DMS114 treated with DMSO at 0.1 percent for 48 hours (cell line): Measurements from ENCODE around the gene PKM.
"Not testable (repeated sequence)": the region's sequence is repeated elsewhere in the genome, so short reads cannot be mapped to it uniquely, and the experiment has no call there.

Experiments
- DNase-seq: peaks from one replicate; lab custom pipeline; 2025; ENCODE audit not compliant: unreplicated experiment; lab: John Stamatoyannopoulos, UW

The PKM gene

DNA sequence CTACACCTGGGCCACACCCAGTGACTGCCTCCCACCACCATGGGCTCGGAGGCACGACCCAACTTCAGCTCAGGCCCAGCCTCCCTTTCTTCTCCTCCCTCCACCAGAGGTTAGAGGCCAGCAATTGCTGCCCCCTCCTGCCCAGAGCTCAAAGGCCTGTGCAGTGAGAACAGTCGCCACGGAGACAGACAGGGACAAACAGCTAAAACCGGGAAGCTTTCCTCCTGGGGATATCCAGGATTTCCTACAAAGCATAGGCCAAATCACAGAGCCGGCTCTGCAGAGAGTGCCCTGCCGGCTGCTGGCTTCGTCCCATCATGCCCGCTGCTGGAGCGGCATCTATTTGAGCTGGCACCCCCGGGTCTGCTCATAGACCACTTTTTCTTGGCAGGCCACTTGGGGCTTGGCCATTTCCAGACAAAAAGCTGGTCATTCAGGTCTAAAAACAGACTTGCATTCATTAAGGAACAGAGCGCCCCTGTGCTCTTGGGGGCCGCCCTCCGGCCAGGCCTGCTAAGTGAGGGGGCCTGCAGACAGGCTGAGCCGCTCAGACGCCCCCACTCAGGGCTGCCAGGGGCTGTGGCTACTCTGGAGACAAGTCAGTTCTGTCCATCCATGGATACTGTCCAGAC lies 50.9 kb downstream of the PKM start:
- DNase-seq: no peak

DNA sequence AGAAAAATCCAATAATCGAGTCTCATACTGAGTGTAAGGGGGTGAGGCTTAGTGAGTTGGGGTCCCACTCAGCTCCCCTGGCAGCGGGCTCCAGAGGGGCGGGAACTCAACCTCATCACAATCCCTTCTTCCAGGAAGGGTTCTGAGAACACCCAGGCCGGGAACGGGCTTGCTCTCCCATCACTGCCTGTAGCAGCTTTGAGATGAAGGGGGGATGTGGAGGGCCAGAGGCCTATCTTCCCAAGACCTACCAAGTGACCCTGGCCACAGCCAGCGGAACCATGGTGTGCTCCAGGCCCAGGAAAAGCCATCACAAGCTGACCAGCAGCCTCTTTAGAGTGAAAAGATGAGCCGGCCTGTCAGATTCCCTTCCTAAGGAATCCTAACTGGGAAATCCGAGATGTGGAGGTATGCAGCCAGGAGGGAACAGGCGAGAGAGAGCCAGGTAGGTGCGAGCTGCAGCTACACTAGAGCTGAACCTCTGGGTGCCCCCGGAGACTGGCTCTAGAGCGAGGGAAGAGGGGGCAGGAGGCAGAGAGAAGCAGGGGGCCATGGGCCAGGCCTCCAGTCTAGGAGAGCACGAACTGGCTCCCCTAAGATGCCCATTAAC lies 51.9 kb downstream of the PKM start:
- DNase-seq: no peak

DNA sequence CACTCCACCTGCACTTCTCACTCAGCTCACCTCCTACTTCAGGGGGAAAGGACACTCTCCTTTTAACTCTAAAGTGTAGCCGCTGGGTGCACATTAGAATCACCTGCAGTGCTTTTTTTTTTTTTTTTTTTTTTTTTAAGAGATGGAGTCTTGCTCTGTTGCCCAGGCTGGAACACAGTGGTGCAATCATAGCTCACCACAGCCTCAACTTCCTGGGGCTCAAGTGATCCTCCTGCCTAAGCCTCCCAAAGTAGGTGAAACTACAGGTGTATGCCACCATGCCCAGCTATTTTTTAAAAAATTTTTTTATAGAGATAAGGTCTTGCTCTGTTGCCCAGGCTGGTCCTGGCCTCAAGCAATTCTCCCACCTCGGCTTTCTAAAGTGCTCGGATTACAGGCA lies 54.2 kb downstream of the PKM start:
- no peak for DNase-seq

DNA sequence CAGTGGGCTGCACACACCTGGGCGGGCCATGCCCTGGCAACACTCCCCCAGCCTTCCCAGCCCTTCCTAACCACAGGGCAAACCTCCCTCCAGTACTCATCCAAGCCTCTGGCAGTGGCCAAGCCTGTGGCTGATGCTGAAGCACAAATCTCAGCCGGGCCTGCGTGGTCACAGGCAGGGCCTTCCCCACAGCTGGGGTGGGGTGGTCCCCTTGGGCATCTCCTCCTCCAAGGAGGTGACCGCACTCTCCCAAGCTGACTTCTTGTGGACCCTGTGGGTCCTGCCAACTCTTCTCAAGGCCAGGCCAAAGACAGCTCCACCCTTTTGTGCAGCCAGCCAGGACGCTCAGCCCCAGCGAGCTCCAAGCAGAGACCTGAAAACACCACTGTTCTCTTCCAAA lies 54.8 kb downstream of the PKM start:
- DNase-seq: no peak

DNA sequence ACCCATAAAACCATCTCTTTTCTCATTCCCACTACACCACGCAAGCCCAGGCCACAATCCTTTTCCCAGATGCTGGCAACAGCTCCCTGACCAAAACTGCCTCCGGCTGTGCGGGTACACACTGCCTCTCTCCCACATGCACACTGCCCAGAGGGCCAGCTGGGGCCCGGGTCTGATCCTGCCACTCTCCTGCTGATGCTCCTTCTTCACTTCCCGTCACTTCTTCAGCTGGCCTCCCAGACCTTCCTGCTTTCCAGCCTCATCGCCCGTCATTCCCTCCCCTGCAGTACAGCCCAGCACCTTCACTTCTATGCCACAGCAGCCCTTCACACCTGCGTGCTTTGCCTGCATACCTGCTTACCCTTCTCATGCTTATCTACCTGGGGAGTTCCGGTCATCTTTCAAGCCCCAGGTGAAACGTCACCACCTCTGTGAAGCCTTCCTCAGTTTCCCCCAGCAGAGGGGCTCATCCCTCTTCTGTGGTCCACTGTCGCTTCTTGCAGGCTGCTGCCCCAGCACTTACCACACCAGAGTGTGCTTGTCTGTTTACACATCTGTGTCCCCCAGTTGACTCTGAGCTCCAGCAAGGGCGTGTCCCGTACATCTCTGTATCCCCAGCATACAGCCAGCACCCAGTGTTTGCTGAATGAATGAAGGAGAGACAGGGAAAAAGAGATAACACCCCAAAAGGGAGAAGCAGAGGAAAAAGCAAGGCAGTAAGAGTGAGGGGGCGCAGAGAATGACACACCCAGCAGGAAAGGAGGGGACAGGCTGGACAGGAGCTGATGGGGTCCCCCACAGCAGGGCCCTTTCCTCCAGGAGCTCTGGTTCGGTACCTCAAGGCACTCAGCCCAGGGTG lies 55.6 kb downstream of the PKM start:
- no peak for DNase-seq

DNA sequence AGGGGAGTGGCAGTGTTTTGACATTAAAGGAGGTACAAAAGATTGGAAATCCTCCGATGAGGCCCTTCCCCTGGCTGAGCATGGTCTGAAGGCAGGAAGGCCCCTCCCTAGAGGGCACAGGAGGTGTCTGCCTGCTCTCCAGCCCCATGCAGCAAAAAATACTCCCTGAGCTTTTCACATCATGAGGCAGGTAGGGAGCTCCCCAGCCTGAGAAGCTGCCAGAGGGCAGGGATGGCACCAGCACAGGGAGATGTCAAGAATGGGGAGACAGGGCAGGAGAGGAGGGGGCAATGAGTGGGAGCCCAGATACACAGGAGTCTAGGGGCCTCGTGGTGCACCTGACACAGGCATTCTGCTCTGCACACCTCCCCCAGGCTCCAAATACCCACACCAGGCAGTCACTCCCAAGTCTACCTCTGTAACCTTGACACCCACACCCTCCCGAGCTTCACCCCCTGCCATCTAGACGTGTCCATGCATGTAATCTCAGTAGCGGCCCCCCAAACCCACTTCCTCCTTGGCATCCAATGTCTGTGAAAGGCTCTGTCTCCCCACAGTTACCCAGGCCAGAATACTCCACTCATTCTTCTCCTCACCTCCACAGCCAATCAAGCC lies 56.3 kb downstream of the PKM start:
- DNase-seq: no peak

DNA sequence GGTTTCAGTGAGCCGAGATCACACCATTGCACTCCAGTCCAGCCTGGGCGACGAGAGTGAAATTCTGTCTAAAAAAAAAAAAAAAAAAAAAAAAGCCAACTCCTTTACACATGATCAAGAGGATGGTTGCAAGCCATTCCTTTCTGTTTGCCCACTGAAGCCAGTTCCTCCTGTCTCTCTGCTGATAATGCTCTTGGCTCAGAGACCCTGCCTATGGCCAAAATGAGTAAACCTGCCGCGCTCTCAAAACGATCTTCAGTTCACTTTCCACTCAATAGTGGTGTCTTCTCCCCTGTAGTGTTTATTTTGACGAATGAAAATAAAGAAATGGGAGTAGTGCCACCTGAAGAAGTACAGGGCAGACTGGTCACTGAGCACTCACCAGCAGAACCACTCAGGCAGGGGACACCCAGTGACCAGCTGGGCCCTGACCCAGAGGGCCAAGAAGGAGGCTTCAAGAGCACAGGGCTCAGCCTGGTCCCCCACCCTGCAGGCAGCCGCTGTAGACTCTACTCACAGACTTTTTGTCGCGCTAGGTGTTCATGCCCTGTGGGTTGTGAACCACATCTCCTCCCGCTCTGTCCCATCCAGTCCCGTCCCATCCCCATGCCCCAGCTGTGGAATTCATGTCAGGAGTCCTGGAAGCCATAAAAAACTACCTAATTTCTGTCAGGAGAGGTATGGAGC lies 57.0 kb downstream of the PKM start:
- DNase-seq: no peak

DNA sequence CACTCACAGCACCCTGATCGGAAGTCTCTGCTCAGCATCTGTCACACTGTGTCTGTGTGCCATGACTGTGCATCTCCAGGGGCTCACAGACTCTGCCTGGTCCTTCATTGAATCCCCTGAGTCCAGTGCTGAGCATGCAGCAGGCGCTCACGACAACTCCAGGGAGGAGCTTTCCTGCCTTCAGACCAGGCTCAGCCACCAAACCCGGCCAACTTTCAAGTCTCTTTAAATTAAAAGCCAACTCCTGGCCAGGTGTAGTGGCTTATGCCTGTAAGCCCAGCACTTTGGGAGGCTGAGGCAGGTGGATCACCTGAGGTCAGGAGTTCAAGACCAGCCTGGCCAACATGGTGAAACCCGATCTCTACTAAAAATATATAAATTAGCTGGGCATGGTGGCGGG lies 57.6 kb downstream of the PKM start:
- DNase-seq: no peak

DNA sequence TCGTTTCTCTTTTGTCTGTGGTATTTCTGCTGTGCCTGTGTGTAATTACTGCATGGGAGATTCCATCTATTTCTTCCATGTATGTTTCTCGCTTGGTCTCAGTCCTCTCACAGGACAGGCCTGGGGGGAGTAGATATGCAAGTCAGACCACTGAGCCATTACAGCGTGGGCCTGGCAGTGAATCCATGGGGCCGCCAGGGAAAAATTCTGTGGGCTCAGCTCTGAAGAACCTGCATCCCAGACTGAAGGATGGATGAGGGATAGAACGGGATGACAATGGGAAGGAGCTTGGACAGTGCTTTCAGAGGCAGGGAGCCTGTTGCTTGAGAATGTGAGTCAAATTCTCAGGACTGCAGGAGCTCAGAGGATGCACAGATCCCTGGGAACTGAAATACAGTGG lies 58.2 kb downstream of the PKM start:
- DNase-seq: no peak

DNA sequence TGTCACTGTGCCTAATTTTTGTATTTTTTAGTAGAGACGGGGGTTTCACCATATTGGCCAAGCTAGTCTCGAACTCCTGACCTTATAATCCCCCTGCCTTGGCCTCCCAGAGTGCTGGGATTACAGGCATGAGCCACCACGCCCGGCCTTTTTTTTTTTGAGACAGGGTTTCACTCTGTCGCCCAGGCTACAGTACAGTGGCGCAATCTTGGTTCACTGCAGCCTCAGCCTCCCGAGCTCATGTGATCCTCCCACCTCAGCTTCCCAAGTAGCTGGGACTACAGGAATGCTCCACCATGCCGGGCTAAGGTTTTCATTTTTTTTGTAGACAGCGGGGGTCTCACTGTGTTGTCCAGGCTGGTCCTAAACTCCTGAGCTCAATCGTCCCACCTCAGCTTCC lies 59.0 kb downstream of the PKM start:
- not testable (repeated sequence) for DNase-seq

DNA sequence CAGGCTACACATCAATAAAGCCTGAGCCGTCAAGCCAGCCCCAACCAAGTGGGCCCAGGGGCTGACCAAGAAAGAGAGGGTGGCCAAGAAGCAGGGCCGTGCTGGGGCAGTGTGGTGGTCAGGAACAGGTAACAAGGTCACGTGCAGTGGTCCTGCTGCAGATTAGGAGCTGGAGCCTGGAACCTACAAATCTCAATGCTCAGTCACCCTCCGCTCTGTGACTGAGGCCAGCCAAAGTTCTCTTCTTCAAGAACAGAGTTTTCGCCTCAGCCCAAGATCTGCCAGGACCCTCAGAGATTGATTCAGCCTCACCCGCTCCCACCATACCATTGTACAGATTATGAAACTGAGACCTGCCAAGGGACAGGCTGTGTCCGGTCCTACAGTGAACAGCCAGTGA lies 60.3 kb downstream of the PKM start:
- DNase-seq: no peak

DNA sequence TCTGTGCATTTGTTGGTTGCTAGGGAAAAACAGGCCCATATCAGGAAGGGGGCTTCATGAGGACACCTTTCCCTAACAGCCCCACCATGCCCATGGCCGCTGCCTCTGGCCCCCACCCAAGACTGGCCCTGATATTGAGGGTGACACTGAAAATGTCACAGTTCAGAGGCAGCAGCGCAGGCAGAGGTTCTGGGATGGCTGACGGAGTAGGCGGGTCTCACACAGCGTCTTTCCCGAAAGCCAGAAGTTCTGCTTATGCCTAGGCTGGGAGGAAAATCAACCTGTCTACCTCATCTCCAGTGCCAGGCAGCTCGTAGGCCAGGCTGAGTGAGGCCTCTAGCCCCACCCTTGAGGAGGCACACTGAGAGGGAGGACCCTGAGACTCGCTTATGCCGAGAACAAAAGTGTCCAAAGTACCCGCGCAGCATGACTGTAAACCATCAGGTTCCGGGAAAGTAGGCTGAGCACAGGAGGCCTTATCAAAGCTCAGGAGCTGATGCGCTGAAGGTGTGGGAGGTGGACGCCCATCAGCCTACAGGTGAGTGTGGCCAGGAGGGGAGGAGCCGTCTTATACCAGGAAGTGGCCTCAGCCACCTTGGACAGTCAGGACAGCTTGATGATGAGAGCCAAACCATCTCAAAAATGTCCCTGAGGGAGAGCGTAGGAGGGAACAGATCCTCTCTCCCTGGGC lies 60.9 kb downstream of the PKM start:
- no peak for DNase-seq

DNA sequence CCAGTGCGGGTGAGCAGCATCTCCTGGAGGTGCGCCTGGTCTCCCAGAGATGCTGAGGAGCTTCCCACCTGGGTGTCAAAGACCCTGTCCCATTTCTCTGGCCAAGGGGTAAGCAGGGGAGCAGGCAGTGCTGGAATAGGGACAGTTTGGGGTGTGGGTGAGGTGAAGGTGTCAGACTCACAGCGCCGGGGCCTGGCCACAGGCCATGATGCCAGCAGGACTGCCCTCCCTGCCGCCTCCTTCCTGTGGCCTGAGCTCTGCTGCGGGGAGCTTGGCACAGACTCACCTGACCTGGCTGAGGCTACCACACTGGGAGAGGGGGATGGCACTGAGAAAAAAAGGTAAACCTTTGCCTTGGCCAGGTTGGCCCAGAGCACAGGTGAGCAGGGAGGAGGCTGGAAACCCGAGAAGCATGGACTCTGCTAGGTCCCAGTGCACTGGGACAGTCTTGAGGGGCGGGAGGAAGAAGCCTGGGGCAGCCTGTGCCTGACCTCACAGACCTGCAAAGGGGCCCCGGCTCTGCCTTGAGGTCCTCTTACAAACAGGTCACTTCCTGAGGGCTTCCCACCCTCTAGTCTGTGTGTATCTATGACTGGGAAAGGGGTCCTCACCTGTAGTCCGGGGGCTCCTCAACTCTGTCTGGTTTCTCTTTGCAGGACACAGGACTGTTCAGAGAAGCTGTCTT lies 61.6 kb downstream of the PKM start:
- DNase-seq: no peak

DNA sequence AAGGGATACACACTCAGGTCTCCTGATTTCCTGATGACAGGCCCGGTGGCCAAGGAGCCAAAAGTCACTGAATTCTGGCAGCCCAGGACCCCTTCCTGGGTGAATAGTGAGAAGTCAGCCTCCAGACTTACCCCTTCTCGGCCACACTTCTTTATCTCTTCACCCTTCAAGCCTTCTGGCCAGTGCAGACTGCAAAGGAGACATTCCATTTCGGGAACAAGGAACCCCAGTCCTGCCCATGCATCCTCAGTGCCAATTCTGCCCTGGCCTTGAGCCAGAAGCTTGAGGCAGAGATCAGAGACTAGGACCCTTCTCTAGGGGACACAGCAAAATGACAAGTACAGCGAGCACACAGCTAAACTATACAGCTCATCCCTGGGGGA lies 62.2 kb downstream of the PKM start:
- no peak for DNase-seq

DNA sequence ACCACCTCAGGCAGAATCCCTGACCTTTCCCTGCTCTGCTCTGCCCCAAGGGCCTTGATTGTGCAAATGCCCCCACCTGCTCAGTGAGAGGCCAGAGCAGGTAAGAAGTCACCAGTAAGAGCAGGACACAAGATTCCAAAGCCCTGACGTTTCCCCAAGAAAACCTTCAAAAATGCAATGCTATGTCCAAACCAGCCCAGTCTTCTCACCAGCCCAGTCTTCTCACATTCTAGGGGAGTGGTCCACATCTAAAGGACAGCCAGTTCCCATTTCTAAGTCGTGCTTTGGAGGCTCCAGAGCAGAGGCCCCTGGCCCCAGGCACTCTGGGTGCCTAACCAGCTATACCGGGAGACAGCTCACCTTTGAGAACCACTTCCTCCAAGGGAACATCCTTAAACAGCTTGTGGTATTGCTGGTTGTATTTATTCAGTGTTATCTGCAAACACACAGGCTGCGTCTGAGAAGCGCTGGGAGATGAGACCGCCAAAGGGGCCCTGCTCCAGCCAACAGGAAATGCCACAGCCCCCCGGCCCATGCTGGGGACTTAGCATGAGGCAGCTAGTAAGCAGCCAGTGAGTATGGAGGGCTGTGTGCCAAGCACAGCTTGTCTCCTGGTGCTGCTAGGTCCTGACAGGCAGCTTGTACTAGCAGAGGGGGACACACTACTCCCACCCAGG lies 62.7 kb downstream of the PKM start:
- DNase-seq: no peak

DNA sequence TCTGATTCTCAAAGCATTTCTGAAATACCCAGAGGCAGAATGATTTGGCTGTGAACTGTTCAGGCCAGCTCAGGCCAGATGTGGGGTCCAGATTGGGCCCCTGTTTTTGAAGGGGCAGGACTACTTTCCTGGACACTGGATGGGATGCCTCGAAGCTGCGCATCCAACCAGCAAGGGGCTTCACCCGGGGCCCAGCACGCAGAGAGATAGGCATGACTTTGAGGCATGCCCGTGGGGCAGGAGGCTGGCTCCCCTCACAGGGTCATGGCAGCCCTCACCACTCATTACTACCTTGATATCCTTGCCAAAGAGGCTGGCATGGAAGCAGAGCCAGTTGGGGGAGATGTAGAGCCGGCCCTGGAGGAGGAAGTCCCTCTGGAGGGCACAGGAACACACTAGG lies 63.5 kb downstream of the PKM start:
- no peak for DNase-seq

DNA sequence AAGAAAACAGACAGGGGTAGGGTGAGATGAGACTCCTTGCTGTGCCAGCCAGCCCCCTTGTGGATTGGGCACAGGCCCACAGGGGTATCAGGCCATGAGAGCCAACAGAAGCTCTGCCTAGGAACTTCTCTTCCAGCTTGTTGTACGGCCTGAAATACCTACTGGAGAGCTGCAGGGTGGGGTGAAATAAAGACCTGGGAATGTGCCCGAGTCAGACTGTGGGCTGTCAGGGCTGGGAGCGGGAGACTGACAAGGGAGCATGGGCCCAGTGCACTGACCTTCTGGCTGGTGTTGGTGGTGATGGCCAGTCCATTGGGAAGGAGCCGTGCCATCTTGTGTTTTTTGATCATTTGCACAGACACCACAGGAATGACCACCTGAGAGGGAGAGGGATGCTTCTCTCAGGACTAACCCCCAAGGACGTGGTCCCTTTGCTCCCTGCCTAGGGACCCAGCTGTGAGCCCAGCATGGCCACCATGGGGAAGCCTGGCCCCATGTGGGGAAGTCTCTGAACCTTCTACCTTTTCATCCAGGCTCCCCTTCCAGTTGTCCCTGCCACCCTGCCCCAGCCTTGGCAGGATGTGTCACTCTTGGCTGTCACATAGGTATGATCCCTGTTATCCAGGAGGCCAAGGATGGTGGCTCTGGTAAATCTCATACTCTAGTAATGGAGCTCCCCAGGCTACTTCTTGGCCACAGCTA lies 64.1 kb downstream of the PKM start:
- no peak for DNase-seq

DNA sequence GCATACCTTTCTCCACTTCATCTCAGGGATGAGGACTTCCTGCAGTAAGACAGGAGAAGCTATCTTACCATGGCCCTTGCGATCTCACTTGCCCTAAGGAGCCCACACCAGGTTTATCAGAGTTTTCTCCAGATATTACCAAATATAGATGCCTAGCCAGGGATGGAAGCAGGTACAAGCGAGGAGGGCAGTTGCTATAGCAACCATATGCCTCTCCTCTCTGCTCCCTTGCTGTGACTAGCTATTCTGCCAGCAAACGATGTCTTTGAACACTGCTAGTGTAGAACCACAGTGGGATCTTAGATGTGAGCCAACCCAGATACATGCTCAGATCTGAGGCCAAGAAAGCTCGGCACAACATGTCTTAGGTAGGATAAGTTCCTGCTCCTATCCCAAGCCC lies 67.3 kb downstream of the PKM start:
- no peak for DNase-seq

DNA sequence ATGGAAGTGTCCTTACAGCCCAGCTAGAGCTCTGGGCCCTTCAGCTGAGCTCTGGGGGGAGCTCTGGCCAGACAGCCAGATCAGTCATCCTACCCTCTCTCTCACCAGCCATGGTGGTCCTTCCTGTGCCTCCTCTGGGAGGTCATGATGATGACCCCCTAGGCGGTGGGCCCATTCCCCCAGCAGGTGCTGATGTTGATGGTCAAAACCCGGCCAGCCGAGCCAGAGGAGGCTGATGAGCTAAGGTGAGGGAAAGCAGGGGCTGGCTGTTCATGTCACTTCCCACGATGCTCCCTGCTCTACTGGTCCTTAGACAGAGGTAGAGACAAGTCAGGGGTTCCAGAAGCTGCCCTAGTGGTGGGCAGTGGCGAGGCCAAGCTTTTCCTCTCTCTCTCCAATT lies 68.4 kb downstream of the PKM start:
- DNase-seq: no peak
